H9 (cell line): ENCODE results near the gene MECR. TPM values are rescaled to one million over a fixed set of nuclear protein-coding genes. Genes with fewer than 3 reads are reported as not detected.

ENCODE experiments used
- DNase-seq: peaks from one replicate; pipeline ENCODE4 v3.0.0-alpha.2; 2017
- H2AFZ ChIP-seq: one replicate; pipeline ENCODE4 v1.6.1; 2013; ENCODE audit warnings: mild to moderate bottlenecking, low read length, control low read depth, moderate library complexity
- H2AK5ac ChIP-seq: 2 replicates; pipeline ENCODE4 v1.6.1; 2013; ENCODE audit warnings: low read length, control low read depth, mixed read lengths; ENCODE audit not compliant: insufficient read length
- H2BK120ac ChIP-seq: one replicate; pipeline ENCODE4 v1.6.1; 2013; ENCODE audit warnings: low read depth, mild to moderate bottlenecking, low read length, control low read depth, inconsistent platforms; ENCODE audit not compliant: poor library complexity, severe bottlenecking
- H2BK12ac ChIP-seq: 2 replicates; pipeline ENCODE4 v1.6.1; 2013; ENCODE audit warnings: low read length, control low read depth, mixed read lengths, low read depth; ENCODE audit not compliant: insufficient read length
- H2BK15ac ChIP-seq: 2 replicates; pipeline ENCODE4 v1.6.1; 2013; ENCODE audit warnings: low read depth, low read length, control low read depth
- H2BK20ac ChIP-seq: one replicate; pipeline ENCODE4 v1.6.1; 2013; ENCODE audit warnings: low read depth, mild to moderate bottlenecking, low read length, control low read depth, inconsistent platforms; ENCODE audit not compliant: poor library complexity, severe bottlenecking
- H2BK5ac ChIP-seq: 2 replicates; pipeline ENCODE4 v1.6.1; 2013; ENCODE audit warnings: low read length, control low read depth, mixed read lengths; ENCODE audit not compliant: insufficient read length
- H3K14ac ChIP-seq: 2 replicates; pipeline ENCODE4 v1.6.1; 2013; ENCODE audit warnings: low read length, control low read depth; ENCODE audit not compliant: insufficient read depth
- H3K18ac ChIP-seq: 2 replicates; pipeline ENCODE4 v1.6.1; 2013; ENCODE audit warnings: low read depth, mild to moderate bottlenecking, mixed read lengths, low read length, control low read depth; ENCODE audit not compliant: insufficient read length
- H3K23ac ChIP-seq: 2 replicates; pipeline ENCODE4 v1.6.1; 2013; ENCODE audit warnings: low read length, control low read depth, mixed read lengths, low read depth; ENCODE audit not compliant: insufficient read length
- H3K23me2 ChIP-seq: 2 replicates; pipeline ENCODE4 v1.6.1; 2013; ENCODE audit warnings: low read depth, mild to moderate bottlenecking, mixed read lengths, low read length, control low read depth; ENCODE audit not compliant: insufficient read length, poor library complexity, severe bottlenecking
- H3K27ac ChIP-seq: 2 replicates; pipeline ENCODE4 v1.5.1; 2013; ENCODE audit warnings: low read length, control low read depth, mixed read lengths, low read depth; ENCODE audit not compliant: insufficient read length
- H3K27me3 ChIP-seq: 2 replicates; pipeline ENCODE4 v1.6.1; 2013; ENCODE audit warnings: low read length, control low read depth, inconsistent platforms; ENCODE audit not compliant: insufficient read depth
- H3K4ac ChIP-seq: 2 replicates; pipeline ENCODE4 v1.6.1; 2013; ENCODE audit warnings: low read depth, mild to moderate bottlenecking, control low read depth, inconsistent platforms, low read length, moderate library complexity
- H3K4me1 ChIP-seq: 2 replicates; pipeline ENCODE4 v1.6.1; 2013; ENCODE audit warnings: low read length, control low read depth, inconsistent platforms; ENCODE audit not compliant: insufficient read depth
- H3K4me2 ChIP-seq: 2 replicates; pipeline ENCODE4 v1.6.1; 2013; ENCODE audit warnings: low read length, control low read depth, mixed read lengths; ENCODE audit not compliant: insufficient read length, insufficient read depth
- H3K56ac ChIP-seq: 2 replicates; pipeline ENCODE4 v1.6.1; 2013; ENCODE audit warnings: low read depth, mild to moderate bottlenecking, mixed read lengths, low read length, control low read depth; ENCODE audit not compliant: insufficient read length
- H3K79me1 ChIP-seq: 2 replicates; pipeline ENCODE4 v1.6.1; 2013; ENCODE audit warnings: low read depth, mild to moderate bottlenecking, moderate library complexity, low read length, control low read depth, inconsistent platforms; ENCODE audit not compliant: insufficient read depth, poor library complexity, severe bottlenecking
- H3K79me2 ChIP-seq: 2 replicates; pipeline ENCODE4 v1.6.1; 2013; ENCODE audit warnings: low read length, control low read depth, inconsistent platforms; ENCODE audit not compliant: insufficient read depth
- H3K9ac ChIP-seq: 2 replicates; pipeline ENCODE4 v1.6.1; 2013; ENCODE audit warnings: low read length, control low read depth, mixed read lengths; ENCODE audit not compliant: insufficient read length; ENCODE audit errors: extremely low read depth
- H3K9me3 ChIP-seq: one replicate; pipeline ENCODE4 v1.6.1; 2013; ENCODE audit warnings: low read depth, low read length, inconsistent platforms; ENCODE audit not compliant: control insufficient read depth
- H3T11ph ChIP-seq: one replicate; pipeline ENCODE4 v1.6.1; 2013; ENCODE audit warnings: mild to moderate bottlenecking, low read length, control low read depth, inconsistent platforms
- H4K20me1 ChIP-seq: one replicate; pipeline ENCODE4 v1.6.1; 2013; ENCODE audit not compliant: control insufficient read depth, insufficient read length, insufficient read depth
- H4K5ac ChIP-seq: 2 replicates; pipeline ENCODE4 v1.6.1; 2013; ENCODE audit warnings: low read depth, mild to moderate bottlenecking, mixed read lengths, low read length, control low read depth; ENCODE audit not compliant: insufficient read length
- H4K8ac ChIP-seq: replicated peaks from 2 replicates; pipeline ENCODE4 v1.6.1; 2013; ENCODE audit warnings: low read length, control low read depth, mixed read lengths, low read depth; ENCODE audit not compliant: insufficient read length
- H4K91ac ChIP-seq: 2 replicates; pipeline ENCODE4 v1.6.1; 2013; ENCODE audit warnings: low read depth, mild to moderate bottlenecking, moderate library complexity, mixed read lengths, low read length, control low read depth; ENCODE audit not compliant: insufficient read length
- H3K27ac Mint-ChIP-seq, 3 experiments: 2 replicates in 2 of 3; 3 replicates in 1 of 3; pipeline ENCODE4 v1.8.0; 2020 to 2021; ENCODE audit warnings: mixed read lengths in 3 of 3, mild to moderate bottlenecking in 1 of 3, moderate library complexity in 1 of 3
- H3K27me3 Mint-ChIP-seq: 2 replicates; pipeline ENCODE4 v1.8.0; 2021; ENCODE audit warnings: low read depth, mild to moderate bottlenecking, moderate library complexity, mixed read lengths
- H3K36me3 Mint-ChIP-seq, 3 experiments: 2 replicates in 2 of 3; 3 replicates in 1 of 3; pipeline ENCODE4 v1.8.0; 2020 to 2021; ENCODE audit warnings: low read depth in 3 of 3, mixed read lengths in 3 of 3; ENCODE audit not compliant: insufficient read depth in 1 of 3
- H3K4me1 Mint-ChIP-seq, 2 experiments: 2 replicates each; pipeline ENCODE4 v1.8.0; 2020; ENCODE audit warnings: mixed read lengths in 2 of 2
- H3K4me3 Mint-ChIP-seq, 2 experiments: 2 replicates in 1 of 2; 3 replicates in 1 of 2; pipeline ENCODE4 v1.8.0; 2020 to 2021; ENCODE audit warnings: mild to moderate bottlenecking in 2 of 2, mixed read lengths in 2 of 2, moderate library complexity in 1 of 2
- H3K9me3 Mint-ChIP-seq, 2 experiments: 2 replicates in 1 of 2; 3 replicates in 1 of 2; pipeline ENCODE4 v1.8.0; 2020; ENCODE audit warnings: mild to moderate bottlenecking in 2 of 2, mixed read lengths in 2 of 2, moderate library complexity in 1 of 2
- CTCF ChIP-seq: fragments of 200-600 bp; sonication (generic); conservative IDR thresholded peaks from 3 replicates; pipeline ENCODE4 v1.8.0; 2021; ENCODE audit warnings: antibody characterized with exemption, mild to moderate bottlenecking
- WGBS: extraction: QIAGEN DNeasy Blood & Tissue Kit; methylation state at CpG from one replicate; pipeline ENCODE4 v1.1.7; 2013; ENCODE audit warnings: missing lambda C conversion rate, low lambda C conversion rate, mixed read lengths; ENCODE audit not compliant: insufficient read length; ENCODE audit errors: extremely low coverage; 5-methylcytosine and 5-hydroxymethylcytosine counted together
- total RNA-seq: library from RNA; stranded (reverse); gene quantifications from 2 replicates; pipeline ENCODE4 v1.2.1, GENCODE V29; 2021

MECR gene
- total RNA-seq, 1 experiment from 2014 or later: 30.9 TPM

- WGBS: no CpG with 5 or more reads among the region's 10 CpGs
- Histone ChIP-seq H3K9ac (no peak overlapping the region), H3K4ac (no peak overlapping the region), H3T11ph (no peak overlapping the region), H2BK120ac (no peak overlapping the region), H3K23me2 (no peaks in the 10 kb centered on the region), H3K56ac (no peak overlapping the region), H4K8ac (no peak overlapping the region), H3K27me3 (no peaks in the 10 kb centered on the region), H2BK15ac (no peak overlapping the region), H2AK5ac (no peak overlapping the region), H4K91ac (no peak overlapping the region), H3K79me2 (no peaks in the 10 kb centered on the region), H2BK12ac (no peak overlapping the region), H3K27ac (no peak overlapping the region), H2BK20ac (no peak overlapping the region), H3K79me1 (no peaks in the 10 kb centered on the region), H2AFZ (no peak overlapping the region), H3K9me3 (no peaks in the 10 kb centered on the region), H2BK5ac (no peak overlapping the region), H3K23ac (no peak overlapping the region), H3K4me1 (peaks cover 3% of the 10 kb centered on the region; the same call in 1 of the 2 replicates), H3K18ac (no peak overlapping the region), H3K4me2 (no peak overlapping the region), H3K14ac (no peak overlapping the region), H4K20me1 (no peaks in the 10 kb centered on the region), H4K5ac (no peak overlapping the region)
- H3K27ac Mint-ChIP-seq: peak overlapping the region; percentile 25 to 86 (median 82)
- H3K4me1 Mint-ChIP-seq: peaks cover 8 to 10% of the 10 kb centered on the region in 2 experiments
- no peaks in the 10 kb centered on the region; a peak in 1 of 5 replicates for H3K9me3 Mint-ChIP-seq
- TF ChIP-seq CTCF: no peak
- H3K36me3 Mint-ChIP-seq: peaks cover 45 to 86% (median 82%) of the 10 kb centered on the region in 3 experiments
- H3K4me3 Mint-ChIP-seq: no peak overlapping the region; a peak in 1 of 5 replicates
- no peaks in the 10 kb centered on the region for H3K27me3 Mint-ChIP-seq
- no peak for DNase-seq
Observed at GRCh38 chr1:29156543-29157268, 74.0 kb downstream of the MECR start.
